ENCODE data around the gene FANK1.

DNA sequence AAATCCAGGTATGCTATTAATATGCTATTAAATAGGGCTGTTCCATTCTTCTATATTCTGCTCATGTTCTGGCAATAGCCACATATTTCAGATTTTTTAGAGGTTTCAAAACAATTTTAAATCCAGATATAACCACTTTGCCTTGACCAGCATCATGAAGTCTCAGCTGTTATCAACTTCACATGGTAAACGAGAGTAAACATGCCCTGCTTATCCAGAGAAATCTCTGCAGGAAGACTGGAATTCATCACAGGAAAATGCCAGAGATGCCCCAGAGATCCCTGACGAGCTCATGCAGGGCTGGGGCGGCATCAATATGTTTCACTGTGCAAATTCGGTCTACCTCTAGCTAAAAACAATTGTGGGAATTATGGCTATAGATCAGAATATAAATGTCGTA, 126.5 kb downstream of the FANK1 start:
- TF ChIP-seq, protein P1, sequence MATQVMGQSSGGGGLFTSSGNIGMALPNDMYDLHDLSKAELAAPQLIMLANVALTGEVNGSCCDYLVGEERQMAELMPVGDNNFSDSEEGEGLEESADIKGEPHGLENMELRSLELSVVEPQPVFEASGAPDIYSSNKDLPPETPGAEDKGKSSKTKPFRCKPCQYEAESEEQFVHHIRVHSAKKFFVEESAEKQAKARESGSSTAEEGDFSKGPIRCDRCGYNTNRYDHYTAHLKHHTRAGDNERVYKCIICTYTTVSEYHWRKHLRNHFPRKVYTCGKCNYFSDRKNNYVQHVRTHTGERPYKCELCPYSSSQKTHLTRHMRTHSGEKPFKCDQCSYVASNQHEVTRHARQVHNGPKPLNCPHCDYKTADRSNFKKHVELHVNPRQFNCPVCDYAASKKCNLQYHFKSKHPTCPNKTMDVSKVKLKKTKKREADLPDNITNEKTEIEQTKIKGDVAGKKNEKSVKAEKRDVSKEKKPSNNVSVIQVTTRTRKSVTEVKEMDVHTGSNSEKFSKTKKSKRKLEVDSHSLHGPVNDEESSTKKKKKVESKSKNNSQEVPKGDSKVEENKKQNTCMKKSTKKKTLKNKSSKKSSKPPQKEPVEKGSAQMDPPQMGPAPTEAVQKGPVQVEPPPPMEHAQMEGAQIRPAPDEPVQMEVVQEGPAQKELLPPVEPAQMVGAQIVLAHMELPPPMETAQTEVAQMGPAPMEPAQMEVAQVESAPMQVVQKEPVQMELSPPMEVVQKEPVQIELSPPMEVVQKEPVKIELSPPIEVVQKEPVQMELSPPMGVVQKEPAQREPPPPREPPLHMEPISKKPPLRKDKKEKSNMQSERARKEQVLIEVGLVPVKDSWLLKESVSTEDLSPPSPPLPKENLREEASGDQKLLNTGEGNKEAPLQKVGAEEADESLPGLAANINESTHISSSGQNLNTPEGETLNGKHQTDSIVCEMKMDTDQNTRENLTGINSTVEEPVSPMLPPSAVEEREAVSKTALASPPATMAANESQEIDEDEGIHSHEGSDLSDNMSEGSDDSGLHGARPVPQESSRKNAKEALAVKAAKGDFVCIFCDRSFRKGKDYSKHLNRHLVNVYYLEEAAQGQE (IDR thresholded peaks at IDR 0.05; ENCODE audit: low read depth, low read length): no peak
- no peak for TF ChIP-seq GABPA (IDR thresholded peaks at IDR 0.05; ENCODE audit: low read depth)
- TF ChIP-seq, protein P2, sequence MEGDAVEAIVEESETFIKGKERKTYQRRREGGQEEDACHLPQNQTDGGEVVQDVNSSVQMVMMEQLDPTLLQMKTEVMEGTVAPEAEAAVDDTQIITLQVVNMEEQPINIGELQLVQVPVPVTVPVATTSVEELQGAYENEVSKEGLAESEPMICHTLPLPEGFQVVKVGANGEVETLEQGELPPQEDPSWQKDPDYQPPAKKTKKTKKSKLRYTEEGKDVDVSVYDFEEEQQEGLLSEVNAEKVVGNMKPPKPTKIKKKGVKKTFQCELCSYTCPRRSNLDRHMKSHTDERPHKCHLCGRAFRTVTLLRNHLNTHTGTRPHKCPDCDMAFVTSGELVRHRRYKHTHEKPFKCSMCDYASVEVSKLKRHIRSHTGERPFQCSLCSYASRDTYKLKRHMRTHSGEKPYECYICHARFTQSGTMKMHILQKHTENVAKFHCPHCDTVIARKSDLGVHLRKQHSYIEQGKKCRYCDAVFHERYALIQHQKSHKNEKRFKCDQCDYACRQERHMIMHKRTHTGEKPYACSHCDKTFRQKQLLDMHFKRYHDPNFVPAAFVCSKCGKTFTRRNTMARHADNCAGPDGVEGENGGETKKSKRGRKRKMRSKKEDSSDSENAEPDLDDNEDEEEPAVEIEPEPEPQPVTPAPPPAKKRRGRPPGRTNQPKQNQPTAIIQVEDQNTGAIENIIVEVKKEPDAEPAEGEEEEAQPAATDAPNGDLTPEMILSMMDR (IDR thresholded peaks at IDR 0.05): no peak
- TF ChIP-seq SIN3A (IDR thresholded peaks at IDR 0.05; ENCODE audit: borderline replicate concordance, low read depth, low read length): no peak
- no peak for TF ChIP-seq EP300 (IDR thresholded peaks at IDR 0.05; ENCODE audit: borderline replicate concordance in 1 of 2, low read depth in 1 of 2, low read length in 1 of 2)
- TF ChIP-seq, protein P3, sequence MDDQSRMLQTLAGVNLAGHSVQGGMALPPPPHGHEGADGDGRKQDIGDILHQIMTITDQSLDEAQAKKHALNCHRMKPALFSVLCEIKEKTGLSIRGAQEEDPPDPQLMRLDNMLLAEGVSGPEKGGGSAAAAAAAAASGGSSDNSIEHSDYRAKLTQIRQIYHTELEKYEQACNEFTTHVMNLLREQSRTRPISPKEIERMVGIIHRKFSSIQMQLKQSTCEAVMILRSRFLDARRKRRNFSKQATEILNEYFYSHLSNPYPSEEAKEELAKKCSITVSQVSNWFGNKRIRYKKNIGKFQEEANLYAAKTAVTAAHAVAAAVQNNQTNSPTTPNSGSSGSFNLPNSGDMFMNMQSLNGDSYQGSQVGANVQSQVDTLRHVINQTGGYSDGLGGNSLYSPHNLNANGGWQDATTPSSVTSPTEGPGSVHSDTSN (IDR thresholded peaks at IDR 0.05): no peak
- no peak for TF ChIP-seq GATA2 (CRISPR knock-in tag; IDR thresholded peaks at IDR 0.05)
- TF ChIP-seq MXI1 (IDR thresholded peaks at IDR 0.05; ENCODE audit: low read depth, low read length): no peak
- no peak for TF ChIP-seq CHD2 (IDR thresholded peaks at IDR 0.05; ENCODE audit: low read length, partially characterized antibody)
- TF ChIP-seq RCOR1 (IDR thresholded peaks at IDR 0.05; ENCODE audit: low read length): no peak
- TF ChIP-seq RAD21 (IDR thresholded peaks at IDR 0.05; ENCODE audit: low read length): no peak
- TF ChIP-seq RXRA (IDR thresholded peaks at IDR 0.05; ENCODE audit: borderline replicate concordance, low read depth): no peak

All from SK-N-SH (cell line).